ENCODE measurements around the gene MAPK8IP1.

- TF ChIP-seq CTCF (conservative IDR thresholded peaks at IDR 0.05), result no peak
- TF ChIP-seq EZH2 (IDR thresholded peaks at IDR 0.05; ENCODE audit: low read depth), result no peak
These were observed 45.6 kb downstream of the MAPK8IP1 start for GRCh38 chr11:45930951-45931570.

Measured in PC-9 (cell line).